IMR-90 (cell line): ENCODE measurements around the gene PIR. TPM values are rescaled to one million over a fixed set of nuclear protein-coding genes. Genes with fewer than 3 reads are reported as not detected.

Source experiments
- ATAC-seq: fragments of 200-7000 bp; cut with Tn5 transposase; 2 replicates; pipeline ENCODE4 v1.9.1; 2020; ENCODE audit warnings: low read depth, mild to moderate bottlenecking, moderate library complexity
- BruUV-seq: library from RNA; stranded (reverse); fragments of 400-500 nt; replicated peaks from 2 replicates; lab custom pipeline; 2021; lab: Mats Ljungman, UMichigan
- CTCF ChIA-PET: fragments of 300-600 bp; formaldehyde crosslinking; extraction: SDS; loops from one replicate; lab custom pipeline; 2021; ENCODE audit warnings: antibody characterized with exemption; lab: Yijun Ruan, JAX
- POLR2A ChIA-PET: fragments of 300-600 bp; sonication (Branson Sonifier 250); formaldehyde crosslinking; loops from one replicate; lab custom pipeline; 2022; ENCODE audit warnings: antibody characterized with exemption; ENCODE audit not compliant: unreplicated experiment; lab: Charles Lee
- DNase-seq: peaks from one replicate; pipeline ENCODE4 v3.0.0; 2013
- H2AFZ ChIP-seq: replicated peaks from 2 replicates; pipeline ENCODE3; 2013; ENCODE audit warnings: low read length, mild to moderate bottlenecking; ENCODE audit not compliant: poor library complexity
- H2AK5ac ChIP-seq: 2 replicates; pipeline ENCODE4 v1.6.1; 2013; ENCODE audit warnings: low read depth, low read length, inconsistent platforms
- H2AK9ac ChIP-seq: replicated peaks from 2 replicates; pipeline ENCODE3; 2013; ENCODE audit warnings: mild to moderate bottlenecking, low read depth, low read length, moderate library complexity; ENCODE audit not compliant: poor library complexity
- H2BK120ac ChIP-seq: 2 replicates; pipeline ENCODE4 v1.6.1; 2013; ENCODE audit warnings: low read depth, low read length, inconsistent platforms
- H2BK15ac ChIP-seq: 3 replicates; pipeline ENCODE4 v1.6.1; 2013; ENCODE audit warnings: low read depth, low read length, inconsistent platforms
- H2BK20ac ChIP-seq: 2 replicates; pipeline ENCODE4 v1.6.1; 2013; ENCODE audit warnings: low read depth, mild to moderate bottlenecking, inconsistent platforms, low read length, moderate library complexity
- H2BK5ac ChIP-seq: 2 replicates; pipeline ENCODE4 v1.6.1; 2013; ENCODE audit warnings: mild to moderate bottlenecking, low read depth, low read length, inconsistent platforms; ENCODE audit not compliant: poor library complexity, severe bottlenecking
- H3K14ac ChIP-seq: replicated peaks from 2 replicates; pipeline ENCODE4 v1.6.1; 2013; ENCODE audit warnings: low read depth, low read length, inconsistent platforms
- H3K18ac ChIP-seq: 2 replicates; pipeline ENCODE4 v1.6.1; 2013; ENCODE audit warnings: low read depth, low read length, control low read depth
- H3K23ac ChIP-seq: 2 replicates; pipeline ENCODE4 v1.6.1; 2013; ENCODE audit warnings: low read depth, low read length, inconsistent platforms
- H3K27ac ChIP-seq: 2 replicates; pipeline ENCODE4 v1.5.1; 2013; ENCODE audit warnings: mild to moderate bottlenecking, control low read depth, low read length; ENCODE audit not compliant: insufficient read depth
- H3K27me3 ChIP-seq: 2 replicates; pipeline ENCODE4 v1.6.1; 2013; ENCODE audit warnings: low read length; ENCODE audit not compliant: control insufficient read depth, insufficient read depth
- H3K36me3 ChIP-seq: 2 replicates; pipeline ENCODE4 v1.6.1; 2013; ENCODE audit warnings: low read length, mixed read lengths; ENCODE audit not compliant: control insufficient read depth, insufficient read depth
- H3K4ac ChIP-seq: 2 replicates; pipeline ENCODE4 v1.6.1; 2013; ENCODE audit warnings: low read depth, low read length, inconsistent platforms
- H3K4me1 ChIP-seq: 2 replicates; pipeline ENCODE4 v1.6.1; 2013; ENCODE audit warnings: low read length, mixed read lengths; ENCODE audit not compliant: control insufficient read depth, insufficient read depth
- H3K4me2 ChIP-seq: 2 replicates; pipeline ENCODE4 v1.6.1; 2013; ENCODE audit warnings: low read depth, mild to moderate bottlenecking, control low read depth, low read length, moderate library complexity
- H3K4me3 ChIP-seq: 2 replicates; pipeline ENCODE4 v1.5.1; 2013; ENCODE audit warnings: low read depth, mild to moderate bottlenecking, control low read depth, low read length, moderate library complexity; ENCODE audit not compliant: insufficient read depth
- H3K56ac ChIP-seq: 2 replicates; pipeline ENCODE4 v1.6.1; 2013; ENCODE audit warnings: low read length, inconsistent platforms; ENCODE audit not compliant: insufficient read depth; ENCODE audit errors: extremely low read depth
- H3K79me1 ChIP-seq, 2 experiments: 2 replicates each; pipeline ENCODE4 v1.6.1; 2013; ENCODE audit warnings: low read length in 2 of 2, inconsistent platforms in 1 of 2, low read depth in 1 of 2
- H3K9ac ChIP-seq: 2 replicates; pipeline ENCODE4 v1.6.1; 2013; ENCODE audit warnings: low read depth, low read length, control low read depth
- H3K9me1 ChIP-seq: 2 replicates; pipeline ENCODE4 v1.6.1; 2013; ENCODE audit warnings: low read length, inconsistent platforms; ENCODE audit not compliant: insufficient read depth
- H3K9me3 ChIP-seq: 2 replicates; pipeline ENCODE4 v1.6.1; 2013; ENCODE audit warnings: low read length; ENCODE audit not compliant: control insufficient read depth, insufficient read depth
- H4K20me1 ChIP-seq: 2 replicates; pipeline ENCODE4 v1.6.1; 2013; ENCODE audit warnings: low read length, inconsistent platforms; ENCODE audit not compliant: insufficient read depth
- H4K5ac ChIP-seq: 2 replicates; pipeline ENCODE4 v1.6.1; 2013; ENCODE audit warnings: mild to moderate bottlenecking, low read depth, low read length, control low read depth
- H4K8ac ChIP-seq, 2 experiments: 2 replicates each; pipeline ENCODE4 v1.6.1; 2013; ENCODE audit warnings: low read depth in 2 of 2, low read length in 2 of 2, control low read depth in 1 of 2, inconsistent platforms in 1 of 2
- H4K91ac ChIP-seq: 2 replicates; pipeline ENCODE4 v1.6.1; 2013; ENCODE audit warnings: low read depth, low read length, inconsistent platforms; ENCODE audit not compliant: insufficient read depth
- BHLHE40 ChIP-seq: fragments of 150-350 bp; IDR thresholded peaks from 2 replicates; pipeline ENCODE4 v1.6.1; 2016; ENCODE audit warnings: mild to moderate bottlenecking, low read depth, low read length
- CEBPB ChIP-seq: IDR thresholded peaks from 2 replicates; pipeline ENCODE4 v1.6.1; 2012; ENCODE audit warnings: low read depth, low read length, improper control_type of control experiment
- FOS ChIP-seq: fragments of 150-350 bp; IDR thresholded peaks from 2 replicates; pipeline ENCODE4 v1.6.1; 2016; ENCODE audit warnings: low read depth, low read length
- MXI1 ChIP-seq: IDR thresholded peaks from 2 replicates; pipeline ENCODE4 v1.6.1; 2012; ENCODE audit warnings: low read depth, mild to moderate bottlenecking, low read length, moderate library complexity, borderline replicate concordance
- POLR2A ChIP-seq: IDR thresholded peaks from 2 replicates; pipeline ENCODE4 v1.6.1; 2012; ENCODE audit warnings: mild to moderate bottlenecking, low read depth, low read length
- RAD21 ChIP-seq: IDR thresholded peaks from 2 replicates; pipeline ENCODE4 v1.6.1; 2012; ENCODE audit warnings: low read length, improper control_type of control experiment
- RCOR1 ChIP-seq: IDR thresholded peaks from 2 replicates; pipeline ENCODE4 v1.6.1; 2012; ENCODE audit warnings: mild to moderate bottlenecking, low read length, improper control_type of control experiment; ENCODE audit not compliant: insufficient replicate concordance
- RFX5 ChIP-seq: IDR thresholded peaks from 2 replicates; pipeline ENCODE4 v1.8.0; 2012; ENCODE audit warnings: low read depth, mild to moderate bottlenecking, low read length, moderate library complexity
- SMC3 ChIP-seq: fragments of 150-350 bp; IDR thresholded peaks from 2 replicates; pipeline ENCODE4 v1.6.1; 2016; ENCODE audit warnings: low read depth, mild to moderate bottlenecking, antibody characterized with exemption, low read length, moderate library complexity
- WGBS, 2 experiments: methylation state at CpG; one replicate each; pipeline versions ENCODE4 v1.1.5 to v1.1.7; 2013; ENCODE audit warnings: missing lambda C conversion rate in 2 of 2; ENCODE audit not compliant: insufficient read length in 1 of 2; ENCODE audit errors: extremely low coverage in 2 of 2; 5-methylcytosine and 5-hydroxymethylcytosine counted together
- dilution Hi-C: fragments of 300-500 bp; cut with HindIII; formaldehyde crosslinking; loops from one replicate; pipeline ENCODE4 v1.14.3; 2018; ENCODE audit warnings: low sequenced_read_pairs; ENCODE audit not compliant: unreplicated experiment
- in situ Hi-C: fragments of 300-500 bp; cut with MboI; formaldehyde crosslinking; loops from 3 replicates; pipeline ENCODE4 v1.14.3; 2019; ENCODE audit warnings: low sequenced_read_pairs, inconsistent platforms, mixed read lengths
- intact Hi-C: fragments of 100-400 bp; cut with micrococcal nuclease; formaldehyde crosslinking; loops from 2 replicates; pipeline ENCODE4 v1.10.0; 2022
- polyA plus RNA-seq, 3 experiments: library from polyadenylated mRNA; depleted of rRNA; stranded (reverse); fragments of >200 nt; gene quantifications; 2 replicates each; pipeline ENCODE4 v1.2.3, GENCODE V29; 2012; ENCODE audit warnings: low replicate concordance in 1 of 3
- total RNA-seq: library from RNA; depleted of rRNA; stranded (reverse); fragments of >200 nt; gene quantifications from 2 replicates; pipeline ENCODE4 v1.2.3, GENCODE V29; 2012
- TF ChIP-seq, protein P1 (sequence below): fragments of 150-350 bp; IDR thresholded peaks from 2 replicates; pipeline ENCODE4 v1.6.1; 2017; ENCODE audit warnings: mild to moderate bottlenecking, antibody characterized with exemption, low read length, low read depth

The PIR gene
- total and polyA plus RNA-seq, 2 of the 4 experiments (the other 2 are of a cell fraction) = 5.7 to 8.7 TPM

DNA sequence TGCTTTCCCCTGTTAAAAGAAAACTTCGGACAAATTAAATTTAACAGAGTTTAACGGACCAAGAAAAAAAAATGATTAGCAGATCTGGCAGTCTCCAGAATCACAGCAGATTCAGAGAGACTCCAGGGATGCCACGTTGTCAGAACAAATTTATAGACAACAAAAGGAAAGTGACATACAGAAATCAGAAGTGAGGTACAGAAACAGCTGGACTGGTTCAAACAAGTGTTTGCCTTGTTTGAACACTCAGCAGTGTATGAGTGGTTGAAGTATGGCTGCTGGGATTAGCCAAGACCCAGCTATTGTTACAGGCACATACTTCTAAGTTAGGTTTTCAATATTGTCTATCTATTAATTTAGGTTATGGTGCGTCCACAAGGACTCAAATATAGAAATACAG is 19.1 kb downstream of the PIR start:
- Histone ChIP-seq H3K36me3 (no peaks in the 10 kb centered on the region), H3K14ac (no peak overlapping the region), H2AK9ac (no peak overlapping the region), H3K23ac (no peak overlapping the region), H3K27ac (no peak overlapping the region), H3K4me2 (no peak overlapping the region), H2BK5ac (no peak overlapping the region), H2BK15ac (no peak overlapping the region), H2AK5ac (no peak overlapping the region), H3K79me1 (no peaks in the 10 kb centered on the region), H4K5ac (no peak overlapping the region), H4K91ac (no peak overlapping the region), H3K18ac (no peak overlapping the region), H3K9me1 (no peaks in the 10 kb centered on the region), H3K9ac (no peak overlapping the region), H3K4me3 (no peak overlapping the region), H4K8ac (no peak overlapping the region), H2BK20ac (no peak overlapping the region), H3K4me1 (no peaks in the 10 kb centered on the region), H3K27me3 (no peaks in the 10 kb centered on the region; the same call in 1 of the 2 replicates), H2BK120ac (no peak overlapping the region), H3K4ac (no peak overlapping the region), H3K56ac (no peak overlapping the region), H3K9me3 (no peaks in the 10 kb centered on the region), H4K20me1 (no peaks in the 10 kb centered on the region), H2AFZ (no peak overlapping the region)
- intact Hi-C loops (loop anchor here (10.0 kb wide), 1 partner anchor 1221 kb away; no protein-coding TSS in a partner anchor), dilution Hi-C loops (no loop called here), in situ Hi-C loops (no loop called here)
- WGBS, 2 experiments = 38% methylated on average over 2 of the region's 4 CpGs; no CpG with 5 or more reads in 1 of the 2 experiments
- DNase-seq (no peak), ATAC-seq (no peak)
- no TSS peak for BruUV-seq
- POLR2A ChIA-PET = no interaction called here
- CTCF ChIA-PET = interaction anchor here (0.6 kb wide), 1 partner anchor 20 kb away, joined by 3 read pairs; no protein-coding TSS in a partner anchor
- no peak for TF ChIP-seq RFX5
- no peak for TF ChIP-seq BHLHE40
- no peak for TF ChIP-seq RCOR1
- no peak for TF ChIP-seq FOS
- no peak for TF ChIP-seq RAD21
- TF ChIP-seq, protein P1, sequence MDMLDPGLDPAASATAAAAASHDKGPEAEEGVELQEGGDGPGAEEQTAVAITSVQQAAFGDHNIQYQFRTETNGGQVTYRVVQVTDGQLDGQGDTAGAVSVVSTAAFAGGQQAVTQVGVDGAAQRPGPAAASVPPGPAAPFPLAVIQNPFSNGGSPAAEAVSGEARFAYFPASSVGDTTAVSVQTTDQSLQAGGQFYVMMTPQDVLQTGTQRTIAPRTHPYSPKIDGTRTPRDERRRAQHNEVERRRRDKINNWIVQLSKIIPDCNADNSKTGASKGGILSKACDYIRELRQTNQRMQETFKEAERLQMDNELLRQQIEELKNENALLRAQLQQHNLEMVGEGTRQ = no peak
- TF ChIP-seq POLR2A = no peak
- TF ChIP-seq SMC3 = no peak
- no peak for TF ChIP-seq CEBPB
- no peak for TF ChIP-seq MXI1
